Smooth muscle cell of trachea (primary cell): ENCODE results near the gene AGRN. TPM values are rescaled to one million over a fixed set of nuclear protein-coding genes. Genes with fewer than 3 reads are reported as not detected.

ENCODE experiments used
- total RNA-seq: library from RNA; depleted of rRNA; stranded (reverse); fragments of >200 nt; gene quantifications from 2 replicates; pipeline ENCODE4 v1.2.1, GENCODE V29; 2014

AGRN gene
- 36.4 and 97.3 TPM in 2 replicates for total RNA-seq

GRCh38 chr1:1020000-1020404, at the start of gene AGRN:
Gene AGRN (plus strand): TSS chr1:1020120. CDS start chr1:1020173, 53 bp downstream.

DNA sequence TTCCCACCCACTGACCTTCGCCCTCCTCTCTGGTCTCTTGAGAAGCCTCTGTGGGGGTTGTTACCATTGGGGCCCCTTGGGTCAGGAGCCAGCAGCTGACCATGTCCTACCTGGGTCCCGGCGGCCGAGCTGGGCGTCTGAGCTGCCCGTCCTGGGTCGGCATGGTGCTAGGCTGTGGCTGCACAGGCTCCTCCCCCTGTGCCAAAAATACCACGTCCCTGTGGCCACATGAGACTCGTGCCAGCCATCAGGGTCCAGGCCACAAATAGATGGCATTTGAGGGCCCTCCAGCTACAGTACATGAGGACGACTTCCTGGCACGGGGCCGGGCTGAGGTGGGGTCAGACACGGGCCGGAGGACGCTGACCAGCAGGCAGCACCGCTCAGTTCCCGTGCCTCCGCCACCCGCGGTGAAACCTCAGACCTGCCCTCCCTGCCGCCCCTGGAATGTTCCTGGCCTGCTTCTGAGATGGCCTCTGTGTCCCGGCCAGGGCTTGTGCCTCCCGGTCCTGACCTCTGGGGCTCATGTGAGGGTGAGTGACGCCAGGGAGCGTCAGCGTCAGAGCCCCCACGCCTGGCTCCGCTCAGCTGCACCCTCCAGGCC, 37.9 kb upstream of the AGRN start, which contains the start of gene PERM1:
Gene PERM1, minus strand, starts transcription at position 139 of the 604 bp plus-strand sequence. CDS start 1,064 bp downstream, outside the sequence.

GRCh38 chr1:999725-1000356, 20.1 kb upstream of the AGRN start, which contains the start of gene HES4:
Gene HES4 (minus strand): TSS chr1:1000097. CDS start chr1:999973, 124 bp downstream.

DNA sequence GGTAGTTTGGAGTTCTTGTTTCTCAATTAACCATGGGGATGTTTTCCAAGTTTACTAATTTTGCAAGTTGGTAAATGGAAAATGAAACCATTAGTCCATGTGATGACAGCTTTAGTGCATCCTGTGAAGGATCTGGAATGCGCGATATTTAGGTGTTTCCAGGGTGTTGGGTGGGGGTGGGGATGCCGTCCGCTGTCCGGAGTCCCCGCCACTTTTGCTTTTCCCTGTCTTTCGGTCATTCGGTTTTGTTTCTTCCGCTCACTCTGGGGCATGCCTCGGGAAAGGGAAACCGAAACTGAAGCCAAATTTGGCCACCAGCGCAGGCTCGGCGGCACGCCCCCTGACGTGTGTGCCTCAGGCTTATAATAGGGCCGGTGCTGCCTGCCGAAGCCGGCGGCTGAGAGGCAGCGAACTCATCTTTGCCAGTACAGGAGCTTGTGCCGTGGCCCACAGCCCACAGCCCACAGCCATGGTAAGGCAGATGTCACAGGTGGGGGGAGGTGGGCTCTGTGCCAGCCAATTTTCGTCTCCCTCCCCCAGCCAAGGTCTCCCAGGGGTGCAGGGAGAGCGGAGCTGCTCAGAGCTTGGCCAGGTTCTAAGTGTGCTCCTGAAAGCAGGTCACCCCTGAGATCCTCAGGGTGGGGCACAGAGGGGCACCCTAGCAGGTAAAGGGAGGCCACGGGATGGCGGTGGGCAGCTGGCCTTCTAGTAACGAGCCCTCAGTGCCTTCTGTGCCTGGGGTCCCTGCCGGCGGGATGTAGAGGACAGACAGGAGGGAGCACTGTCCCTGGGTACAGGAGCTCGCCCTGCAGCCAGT, 6.6 kb upstream of the AGRN start, which contains the start of gene ISG15:
Gene ISG15, plus strand, starts transcription at position 393 of the 817 bp plus-strand sequence. Its CDS starts 77 bp downstream, at position 470.

GRCh38 chr1:1073743-1074587, 54.0 kb downstream of the AGRN start, which contains the start of gene RNF223:
Gene RNF223 (minus strand): TSS chr1:1074306. CDS start chr1:1072566, 1,740 bp downstream.

Other genes starting within 250 kb of the AGRN start
- gene SAMD11, start 96.2 kb upstream of the AGRN start, total RNA-seq: 11.1 and 12.7 TPM in 2 replicates
- 80.4 and 83.7 TPM in 2 replicates for gene NOC2L, start 60.9 kb upstream of the AGRN start, total RNA-seq
- gene KLHL17, start 59.5 kb upstream of the AGRN start, total RNA-seq: 8.0 and 10.3 TPM in 2 replicates
- gene PLEKHN1, start 53.6 kb upstream of the AGRN start, total RNA-seq: 0.33 and 0.58 TPM in 2 replicates
- under 0.01 TPM in 1 of 2 replicates, not detected in the other for gene PERM1, start 38.0 kb upstream of the AGRN start, total RNA-seq
- 0.15 and 4.3 TPM in 2 replicates for gene HES4, start 20.0 kb upstream of the AGRN start, total RNA-seq
- gene ISG15, start 6.6 kb upstream of the AGRN start, total RNA-seq: 61.4 and 78.4 TPM in 2 replicates
- 0.15 TPM in 1 of 2 replicates, not detected in the other for gene RNF223, start 54.2 kb downstream of the AGRN start, total RNA-seq
- gene C1orf159, start 96.0 kb downstream of the AGRN start, total RNA-seq: 5.0 and 5.4 TPM in 2 replicates
- not detected in 2 replicates for gene TTLL10, start 153.8 kb downstream of the AGRN start, total RNA-seq
- gene TNFRSF18, start 186.5 kb downstream of the AGRN start, total RNA-seq: 0.33 and 0.44 TPM in 2 replicates
- gene TNFRSF4, start 194.0 kb downstream of the AGRN start, total RNA-seq: under 0.01 and 0.17 TPM in 2 replicates
- gene SDF4, start 211.9 kb downstream of the AGRN start, total RNA-seq: 137 and 202 TPM in 2 replicates
- 25.5 and 38.4 TPM in 2 replicates for gene B3GALT6, start 212.1 kb downstream of the AGRN start, total RNA-seq
- gene C1QTNF12, start 226.6 kb downstream of the AGRN start, total RNA-seq: 2.5 and 5.1 TPM in 2 replicates